HL-60 (cell line): Measurements from ENCODE around the gene CDIPT.
A peak's percentile ranks its signal among the peaks of the same experiment; 100 is the strongest.

Source experiments
- DNase-seq, 2 experiments: peaks; one replicate each; pipeline ENCODE4 v3.0.0-alpha.2; 2010 to 2020; ENCODE audit warnings: low read depth in 1 of 2, low spot score in 1 of 2
- H3K27ac ChIP-seq: fragments of 250-450 bp; sonication (Bioruptor Pico); replicated peaks from 2 replicates; pipeline ENCODE4 v1.5.1; 2020; ENCODE audit warnings: mild to moderate bottlenecking, moderate library complexity
- H3K27me3 ChIP-seq: fragments of 250-450 bp; sonication (Bioruptor Pico); 2 replicates; pipeline ENCODE4 v1.5.1; 2021; ENCODE audit warnings: mild to moderate bottlenecking, moderate library complexity; ENCODE audit not compliant: insufficient read depth, poor library complexity, severe bottlenecking
- H3K4me3 ChIP-seq: replicated peaks from 2 replicates; pipeline ENCODE4 v1.5.1; 2011; ENCODE audit warnings: mild to moderate bottlenecking, control low read depth, low read length; ENCODE audit not compliant: insufficient read depth
- CTCF ChIP-seq: IDR thresholded peaks from one replicate; pipeline ENCODE4 v1.5.1; 2011; ENCODE audit warnings: low read length, control low read depth, inconsistent platforms; ENCODE audit not compliant: insufficient read depth
- GABPA ChIP-seq: IDR thresholded peaks from 2 replicates; pipeline ENCODE4 v1.6.1; 2012; ENCODE audit warnings: low read depth
- POLR2AphosphoS5 ChIP-seq: IDR thresholded peaks from 2 replicates; pipeline ENCODE4 v1.6.1; 2012; ENCODE audit warnings: low read depth
- REST ChIP-seq: IDR thresholded peaks from 2 replicates; pipeline ENCODE4 v1.6.1; 2012; ENCODE audit warnings: low read depth; ENCODE audit not compliant: insufficient replicate concordance
- SPI1 ChIP-seq: IDR thresholded peaks from 2 replicates; pipeline ENCODE4 v1.6.1; 2012; ENCODE audit warnings: low read depth, mild to moderate bottlenecking, borderline replicate concordance

CDIPT gene

DNA sequence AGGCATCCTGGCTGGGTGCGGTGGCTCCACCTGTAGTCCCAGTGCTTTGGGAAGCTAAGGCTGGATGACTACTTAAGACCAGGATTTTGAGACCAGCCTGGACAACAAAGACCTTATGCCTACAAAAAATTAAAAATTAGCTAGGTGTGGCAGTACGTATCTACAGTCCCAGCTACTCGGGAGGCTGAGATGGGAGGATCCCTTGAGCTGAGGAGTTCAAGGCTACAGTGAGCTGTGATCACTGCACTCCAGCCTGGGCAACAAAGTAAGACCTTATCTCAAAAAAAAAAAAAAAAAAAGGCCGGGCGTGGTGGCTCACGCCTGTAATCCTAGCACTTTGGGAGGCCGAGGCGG is 36.7 kb downstream of the CDIPT start:
- H3K27ac ChIP-seq: no peak overlapping the region

DNA sequence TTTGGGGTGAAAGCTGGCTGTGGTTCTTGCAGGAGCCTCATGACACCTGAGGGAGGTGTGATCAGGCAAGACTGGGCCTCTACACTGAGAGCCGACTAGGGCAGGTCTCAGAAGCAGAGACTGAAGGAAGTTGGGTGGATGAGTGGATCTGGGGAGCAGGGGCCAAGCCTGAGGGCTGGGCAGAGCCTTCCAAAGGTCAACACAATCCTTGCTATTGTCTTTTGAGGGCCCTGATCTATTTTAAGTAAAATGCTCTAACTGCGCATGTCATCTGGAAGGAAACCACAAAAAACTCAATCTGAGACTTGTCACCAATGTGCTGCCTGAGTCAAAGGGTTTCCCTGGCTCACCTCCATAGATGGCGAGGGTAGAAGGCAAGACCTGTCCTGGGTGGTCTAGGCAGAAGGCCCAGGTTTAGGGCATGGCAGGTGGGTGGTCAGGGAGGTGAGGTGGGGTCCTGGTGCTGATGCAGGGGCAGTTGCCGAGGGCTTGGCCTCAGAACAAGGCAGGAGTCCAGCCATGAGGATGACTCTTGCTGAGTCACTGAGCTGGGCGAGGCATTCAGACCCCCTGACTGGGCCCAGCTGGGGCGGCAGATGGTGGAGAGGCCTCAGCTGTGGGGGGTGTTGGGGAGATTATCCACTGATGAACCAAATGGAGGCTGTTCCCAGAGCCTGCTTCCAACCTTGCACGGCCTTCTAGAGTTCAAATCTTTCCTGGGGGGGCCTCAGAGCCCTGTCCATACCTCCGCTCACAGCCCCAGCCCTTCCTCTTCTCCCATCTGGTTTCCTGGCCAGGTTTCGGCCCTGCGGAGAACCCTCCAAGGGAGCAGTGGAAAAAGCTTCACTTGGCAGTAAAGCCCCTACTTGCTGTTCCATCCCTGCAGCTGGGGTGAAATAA is 37.6 kb downstream of the CDIPT start:
- DNase-seq: no peak
- Histone ChIP-seq H3K27me3 (no peaks in the 10 kb centered on the region), H3K27ac (no peak overlapping the region), H3K4me3 (no peak overlapping the region)
- TF ChIP-seq POLR2AphosphoS5: no peak; the same call in 1 of the 2 replicates
- no peak for TF ChIP-seq REST
- no peak for TF ChIP-seq CTCF
- no peak for TF ChIP-seq SPI1
- no peak for TF ChIP-seq GABPA

More for the DNA sequence above, 36.7 kb downstream of the CDIPT start:
- H3K4me3 ChIP-seq: no peak overlapping the region
- DNase-seq: no peak
- H3K27me3 ChIP-seq: no peaks in the 10 kb centered on the region
- TF ChIP-seq POLR2AphosphoS5 (no peak), GABPA (no peak)

DNA sequence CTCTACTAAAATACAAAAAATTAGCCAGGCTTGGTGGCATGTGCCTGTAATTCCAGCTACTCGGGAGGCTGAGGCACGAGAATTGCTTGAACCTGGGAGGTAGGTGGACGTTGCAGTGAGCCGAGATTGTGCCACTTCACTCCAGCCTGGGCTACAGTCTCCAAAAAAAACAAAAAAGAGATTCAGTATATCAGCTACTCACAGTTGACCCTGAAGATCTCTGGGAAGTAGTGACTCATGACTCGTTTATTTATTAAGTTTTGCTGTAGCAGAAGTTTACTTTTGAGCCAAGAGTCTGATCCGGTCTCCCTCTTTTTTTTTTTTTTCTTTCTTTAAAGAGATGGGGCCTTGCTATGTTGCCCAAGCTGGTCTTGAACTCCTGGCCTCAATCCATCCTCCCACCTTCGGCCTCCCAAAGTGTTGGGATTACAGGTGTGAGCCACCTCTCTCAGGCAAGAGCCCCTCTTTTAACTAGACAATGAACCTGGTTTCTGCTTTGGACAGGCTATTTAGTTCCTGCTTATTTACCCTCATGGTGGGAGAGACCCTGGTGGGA is 38.4 kb downstream of the CDIPT start:
- TF ChIP-seq POLR2AphosphoS5: 0 out of 2 replicates have a peak, but pooled peaks have one; percentile 16
- TF ChIP-seq CTCF: no peak
- no peak for TF ChIP-seq GABPA
- DNase-seq: no peak
- Histone ChIP-seq H3K27ac (no peak overlapping the region), H3K27me3 (no peaks in the 10 kb centered on the region), H3K4me3 (no peak overlapping the region)

GRCh38 chr16:29821643-29822115 is 41.3 kb downstream of the CDIPT start:
- no peak for DNase-seq
- Histone ChIP-seq H3K4me3 (no peak overlapping the region), H3K27me3 (no peaks in the 10 kb centered on the region), H3K27ac (no peak overlapping the region)
- TF ChIP-seq GABPA (no peak), CTCF (no peak), POLR2AphosphoS5 (no peak), REST (no peak), SPI1 (no peak)
